ENCODE data around the gene ZEB2. TPM values are rescaled to one million over a fixed set of nuclear protein-coding genes. Genes with fewer than 3 reads are reported as not detected.

ZEB2 gene
- total and polyA plus RNA-seq, 2 of the 13 experiments (the other 11 are each of a cell fraction or from before 2014, with no cell fraction given) = 0.07 TPM; not detected in 1

DNA sequence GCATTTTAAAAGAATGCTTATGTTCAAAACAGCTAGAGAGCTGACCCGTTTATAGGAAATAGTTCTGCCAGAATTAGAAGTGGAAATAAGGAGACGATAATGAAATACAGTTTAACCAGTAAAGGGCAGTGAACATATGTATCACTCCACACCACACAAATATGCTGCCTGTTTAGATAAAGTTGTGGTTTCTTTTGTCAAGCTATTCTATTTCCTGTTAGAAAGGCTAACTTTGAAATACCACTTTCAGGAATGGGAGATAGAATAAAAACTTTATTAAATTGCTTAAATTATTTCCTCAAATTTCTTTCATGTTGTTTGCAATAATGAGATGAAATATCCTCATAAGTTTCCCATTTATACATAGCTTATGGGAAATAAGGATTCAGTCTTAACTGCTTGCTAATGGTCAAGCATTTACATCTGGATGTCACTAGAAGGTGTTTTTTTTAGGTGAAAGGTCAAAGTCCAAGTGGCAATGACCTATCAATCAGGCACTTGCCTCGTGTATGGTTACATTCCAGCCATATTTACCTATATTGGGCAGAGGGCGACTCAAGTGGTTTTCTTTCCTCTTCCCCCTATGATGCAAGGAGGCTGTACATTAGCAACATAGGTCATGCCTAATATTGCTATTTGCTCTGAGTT is 148.9 kb downstream of the ZEB2 start (continued):
- TF ChIP-seq ZNF18 (CRISPR knock-in tag; IDR thresholded peaks at IDR 0.05; ENCODE audit: insufficient replicate concordance) (no peak), LCORL (IDR thresholded peaks at IDR 0.05) (0 out of 2 replicates have a peak, but pooled peaks have one; percentile 38), LCORL (CRISPR knock-in tag; IDR thresholded peaks at IDR 0.05) (no peak), ZNF577 (CRISPR knock-in tag; IDR thresholded peaks at IDR 0.05; ENCODE audit: borderline replicate concordance, low read depth) (no peak), CSRNP2 (CRISPR knock-in tag; conservative IDR thresholded peaks at IDR 0.05; ENCODE audit: low read depth) (no peak), TFDP1 (CRISPR knock-in tag; IDR thresholded peaks at IDR 0.05; ENCODE audit: borderline replicate concordance) (no peak), RELA (CRISPR knock-in tag; IDR thresholded peaks at IDR 0.05) (no peak), ZFP41 (CRISPR knock-in tag; IDR thresholded peaks at IDR 0.05; ENCODE audit: borderline replicate concordance) (no peak), JUND (CRISPR knock-in tag; IDR thresholded peaks at IDR 0.05) (no peak), GMEB2 (CRISPR knock-in tag; IDR thresholded peaks at IDR 0.05; ENCODE audit: low read depth) (no peak), HHEX (CRISPR knock-in tag; IDR thresholded peaks at IDR 0.05) (0 out of 2 replicates have a peak, but pooled peaks have one; percentile 28), RARA (CRISPR knock-in tag; IDR thresholded peaks at IDR 0.05) (peak; percentile 49; the same call in 1 of the 2 replicates), GATAD2A (CRISPR knock-in tag; IDR thresholded peaks at IDR 0.05) (peak; percentile 58), ZFYVE20 (CRISPR knock-in tag; IDR thresholded peaks at IDR 0.05; ENCODE audit: borderline replicate concordance, low read depth) (no peak), ZKSCAN5 (CRISPR knock-in tag; IDR thresholded peaks at IDR 0.05) (no peak), BORCS8-MEF2B (CRISPR knock-in tag; IDR thresholded peaks at IDR 0.05) (no peak)
- TF ChIP-seq, protein P1, sequence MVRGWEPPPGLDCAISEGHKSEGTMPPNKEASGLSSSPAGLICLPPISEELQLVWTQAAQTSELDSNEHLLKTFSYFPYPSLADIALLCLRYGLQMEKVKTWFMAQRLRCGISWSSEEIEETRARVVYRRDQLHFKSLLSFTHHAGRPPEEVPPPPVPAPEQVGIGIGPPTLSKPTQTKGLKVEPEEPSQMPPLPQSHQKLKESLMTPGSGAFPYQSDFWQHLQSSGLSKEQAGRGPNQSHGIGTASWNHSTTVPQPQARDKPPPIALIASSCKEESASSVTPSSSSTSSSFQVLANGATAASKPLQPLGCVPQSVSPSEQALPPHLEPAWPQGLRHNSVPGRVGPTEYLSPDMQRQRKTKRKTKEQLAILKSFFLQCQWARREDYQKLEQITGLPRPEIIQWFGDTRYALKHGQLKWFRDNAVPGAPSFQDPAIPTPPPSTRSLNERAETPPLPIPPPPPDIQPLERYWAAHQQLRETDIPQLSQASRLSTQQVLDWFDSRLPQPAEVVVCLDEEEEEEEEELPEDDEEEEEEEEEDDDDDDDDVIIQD (CRISPR knock-in tag; IDR thresholded peaks at IDR 0.05; ENCODE audit: low read depth) = peak; percentile 18; the same call in 1 of the 2 replicates
- TF ChIP-seq, protein P2, sequence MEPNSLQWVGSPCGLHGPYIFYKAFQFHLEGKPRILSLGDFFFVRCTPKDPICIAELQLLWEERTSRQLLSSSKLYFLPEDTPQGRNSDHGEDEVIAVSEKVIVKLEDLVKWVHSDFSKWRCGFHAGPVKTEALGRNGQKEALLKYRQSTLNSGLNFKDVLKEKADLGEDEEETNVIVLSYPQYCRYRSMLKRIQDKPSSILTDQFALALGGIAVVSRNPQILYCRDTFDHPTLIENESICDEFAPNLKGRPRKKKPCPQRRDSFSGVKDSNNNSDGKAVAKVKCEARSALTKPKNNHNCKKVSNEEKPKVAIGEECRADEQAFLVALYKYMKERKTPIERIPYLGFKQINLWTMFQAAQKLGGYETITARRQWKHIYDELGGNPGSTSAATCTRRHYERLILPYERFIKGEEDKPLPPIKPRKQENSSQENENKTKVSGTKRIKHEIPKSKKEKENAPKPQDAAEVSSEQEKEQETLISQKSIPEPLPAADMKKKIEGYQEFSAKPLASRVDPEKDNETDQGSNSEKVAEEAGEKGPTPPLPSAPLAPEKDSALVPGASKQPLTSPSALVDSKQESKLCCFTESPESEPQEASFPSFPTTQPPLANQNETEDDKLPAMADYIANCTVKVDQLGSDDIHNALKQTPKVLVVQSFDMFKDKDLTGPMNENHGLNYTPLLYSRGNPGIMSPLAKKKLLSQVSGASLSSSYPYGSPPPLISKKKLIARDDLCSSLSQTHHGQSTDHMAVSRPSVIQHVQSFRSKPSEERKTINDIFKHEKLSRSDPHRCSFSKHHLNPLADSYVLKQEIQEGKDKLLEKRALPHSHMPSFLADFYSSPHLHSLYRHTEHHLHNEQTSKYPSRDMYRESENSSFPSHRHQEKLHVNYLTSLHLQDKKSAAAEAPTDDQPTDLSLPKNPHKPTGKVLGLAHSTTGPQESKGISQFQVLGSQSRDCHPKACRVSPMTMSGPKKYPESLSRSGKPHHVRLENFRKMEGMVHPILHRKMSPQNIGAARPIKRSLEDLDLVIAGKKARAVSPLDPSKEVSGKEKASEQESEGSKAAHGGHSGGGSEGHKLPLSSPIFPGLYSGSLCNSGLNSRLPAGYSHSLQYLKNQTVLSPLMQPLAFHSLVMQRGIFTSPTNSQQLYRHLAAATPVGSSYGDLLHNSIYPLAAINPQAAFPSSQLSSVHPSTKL (CRISPR knock-in tag; IDR thresholded peaks at IDR 0.05) = peak; percentile 39; the same call in 1 of the 2 replicates

All from HepG2 (cell line).